Measurements from ENCODE around the gene SUGCT. TPM values are rescaled to one million over a fixed set of nuclear protein-coding genes. Genes with fewer than 3 reads are reported as not detected.
A peak's percentile ranks its signal among the peaks of the same experiment; 100 is the strongest.

Gene SUGCT
- total and polyA plus RNA-seq, 8 donors: 0.87 to 8.0 (median 2.9) TPM; not detected in 1

GRCh38 chr7:40866601-40867000 is 731.8 kb downstream of the SUGCT start:
- peak in 1 of 2 donors; percentile 15 for DNase-seq
- Histone ChIP-seq H3K27me3 (no peaks in the 10 kb centered on the region), H3K36me3 (no peaks in the 10 kb centered on the region), H3K27ac (no peak overlapping the region), H3K9me3 (peaks cover 0 to 21% (median 2%) of the 10 kb centered on the region in 4 donors), H3K4me1 (no peaks in the 10 kb centered on the region), H3K4me3 (no peak overlapping the region)
- intact Hi-C loops (cut with DNase I; ENCODE audit: low total_unique reads): no loop called here
- TF ChIP-seq POLR2AphosphoS5 (IDR thresholded peaks at IDR 0.05): no peak
- TF ChIP-seq POLR2A (IDR thresholded peaks at IDR 0.05): no peak
- no peak for TF ChIP-seq CTCF (IDR thresholded peaks at IDR 0.05)
- TF ChIP-seq EP300 (IDR thresholded peaks at IDR 0.05): no peak
- 50 to 71% (median 65%) methylated on average over 10 of the region's 10 CpGs for WGBS, 5 donors

- intact Hi-C loops (cut with DNase I; ENCODE audit: low total_unique reads): no loop called here
- no peaks in the 10 kb centered on the region for H3K4me1 ChIP-seq
- H3K4me3 ChIP-seq: no peak overlapping the region
These were observed 735.3 kb downstream of the SUGCT start for GRCh38 chr7:40870108-40870507.

GRCh38 chr7:40873248-40873647 is 738.4 kb downstream of the SUGCT start:
- H3K36me3 ChIP-seq: no peaks in the 10 kb centered on the region

More at GRCh38 chr7:40870108-40870507, 735.3 kb downstream of the SUGCT start:
- no peak for DNase-seq
- Histone ChIP-seq H3K36me3 (no peaks in the 10 kb centered on the region), H3K27me3 (no peaks in the 10 kb centered on the region), H3K27ac (no peak overlapping the region), H3K9me3 (peaks cover 0 to 25% (median 2%) of the 10 kb centered on the region in 4 donors)
- TF ChIP-seq POLR2AphosphoS5 (IDR thresholded peaks at IDR 0.05): no peak
- no peak for TF ChIP-seq CTCF (IDR thresholded peaks at IDR 0.05)
- no peak for TF ChIP-seq EP300 (IDR thresholded peaks at IDR 0.05)
- no peak for TF ChIP-seq POLR2A (IDR thresholded peaks at IDR 0.05)

GRCh38 chr7:40874756-40875155 is 740.0 kb downstream of the SUGCT start:
- H3K27ac ChIP-seq: no peak overlapping the region

More at GRCh38 chr7:40873248-40873647, 738.4 kb downstream of the SUGCT start:
- 36 to 61% (median 58%) methylated on average over 3 of the region's 3 CpGs for WGBS, 5 donors
- Histone ChIP-seq H3K27me3 (no peaks in the 10 kb centered on the region), H3K9me3 (peaks cover 0 to 24% (median 2%) of the 10 kb centered on the region in 4 donors), H3K4me3 (no peak overlapping the region), H3K27ac (no peak overlapping the region), H3K4me1 (no peaks in the 10 kb centered on the region)
- TF ChIP-seq POLR2A (IDR thresholded peaks at IDR 0.05) (no peak), CTCF (IDR thresholded peaks at IDR 0.05) (no peak), POLR2AphosphoS5 (IDR thresholded peaks at IDR 0.05) (no peak), EP300 (IDR thresholded peaks at IDR 0.05) (no peak)
- intact Hi-C loops (cut with DNase I; ENCODE audit: low total_unique reads): no loop called here
- DNase-seq: peak in 1 of 2 donors; percentile 31

More at GRCh38 chr7:40874756-40875155, 740.0 kb downstream of the SUGCT start:
- Histone ChIP-seq H3K27me3 (no peaks in the 10 kb centered on the region), H3K9me3 (peaks cover 0 to 15% (median 0%) of the 10 kb centered on the region in 4 donors), H3K4me1 (no peaks in the 10 kb centered on the region), H3K4me3 (no peak overlapping the region), H3K36me3 (no peaks in the 10 kb centered on the region)
- TF ChIP-seq CTCF (IDR thresholded peaks at IDR 0.05) (no peak), POLR2AphosphoS5 (IDR thresholded peaks at IDR 0.05) (no peak), POLR2A (IDR thresholded peaks at IDR 0.05) (no peak), EP300 (IDR thresholded peaks at IDR 0.05) (no peak)
- no peak for DNase-seq
- WGBS, 5 donors: 80 to 87% (median 85%) methylated on average over 4 of the region's 4 CpGs
- intact Hi-C loops (cut with DNase I; ENCODE audit: low total_unique reads): no loop called here

Data from stomach (tissue), 9 donors.